Measurements from ENCODE around the gene TNFRSF4. TPM values are rescaled to one million over a fixed set of nuclear protein-coding genes. Genes with fewer than 3 reads are reported as not detected.
A peak's percentile ranks its signal among the peaks of the same experiment; 100 is the strongest.

TNFRSF4 gene
- total and polyA plus RNA-seq, 9 of the 15 experiments (the other 6 are each of a cell fraction or from before 2014, with no cell fraction given) = 0.07 to 0.44 (median 0.19) TPM; not detected in 5

- TF ChIP-seq E2F1 (CRISPR knock-in tag; IDR thresholded peaks at IDR 0.05) = peak; percentile 90
- no peak for TF ChIP-seq CTCF (IDR thresholded peaks at IDR 0.05 in 2 of 3, conservative IDR thresholded peaks at IDR 0.05 in 1 of 3; ENCODE audit: insufficient read depth in 2 of 3, low read depth in 1 of 3, low read length in 3 of 3)
- TF ChIP-seq MIER1 (IDR thresholded peaks at IDR 0.05; ENCODE audit: low read depth) = no peak
- TF ChIP-seq MBD2 (IDR thresholded peaks at IDR 0.05; ENCODE audit: borderline replicate concordance, low read depth) = peak; percentile 82
- TF ChIP-seq, protein P1, sequence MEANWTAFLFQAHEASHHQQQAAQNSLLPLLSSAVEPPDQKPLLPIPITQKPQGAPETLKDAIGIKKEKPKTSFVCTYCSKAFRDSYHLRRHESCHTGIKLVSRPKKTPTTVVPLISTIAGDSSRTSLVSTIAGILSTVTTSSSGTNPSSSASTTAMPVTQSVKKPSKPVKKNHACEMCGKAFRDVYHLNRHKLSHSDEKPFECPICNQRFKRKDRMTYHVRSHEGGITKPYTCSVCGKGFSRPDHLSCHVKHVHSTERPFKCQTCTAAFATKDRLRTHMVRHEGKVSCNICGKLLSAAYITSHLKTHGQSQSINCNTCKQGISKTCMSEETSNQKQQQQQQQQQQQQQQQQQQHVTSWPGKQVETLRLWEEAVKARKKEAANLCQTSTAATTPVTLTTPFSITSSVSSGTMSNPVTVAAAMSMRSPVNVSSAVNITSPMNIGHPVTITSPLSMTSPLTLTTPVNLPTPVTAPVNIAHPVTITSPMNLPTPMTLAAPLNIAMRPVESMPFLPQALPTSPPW (CRISPR knock-in tag; IDR thresholded peaks at IDR 0.05) = peak; percentile 58
- peak; percentile 80 for TF ChIP-seq POLR2B (IDR thresholded peaks at IDR 0.05; ENCODE audit: low read depth, partially characterized antibody)
- TF ChIP-seq, protein P2, sequence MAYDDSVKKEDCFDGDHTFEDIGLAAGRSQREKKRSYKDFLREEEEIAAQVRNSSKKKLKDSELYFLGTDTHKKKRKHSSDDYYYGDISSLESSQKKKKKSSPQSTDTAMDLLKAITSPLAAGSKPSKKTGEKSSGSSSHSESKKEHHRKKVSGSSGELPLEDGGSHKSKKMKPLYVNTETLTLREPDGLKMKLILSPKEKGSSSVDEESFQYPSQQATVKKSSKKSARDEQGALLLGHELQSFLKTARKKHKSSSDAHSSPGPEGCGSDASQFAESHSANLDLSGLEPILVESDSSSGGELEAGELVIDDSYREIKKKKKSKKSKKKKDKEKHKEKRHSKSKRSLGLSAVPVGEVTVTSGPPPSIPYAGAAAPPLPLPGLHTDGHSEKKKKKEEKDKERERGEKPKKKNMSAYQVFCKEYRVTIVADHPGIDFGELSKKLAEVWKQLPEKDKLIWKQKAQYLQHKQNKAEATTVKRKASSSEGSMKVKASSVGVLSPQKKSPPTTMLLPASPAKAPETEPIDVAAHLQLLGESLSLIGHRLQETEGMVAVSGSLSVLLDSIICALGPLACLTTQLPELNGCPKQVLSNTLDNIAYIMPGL (CRISPR knock-in tag; IDR thresholded peaks at IDR 0.05) = peak; percentile 85; the same call in 1 of the 2 replicates
- TF ChIP-seq, protein P3, sequence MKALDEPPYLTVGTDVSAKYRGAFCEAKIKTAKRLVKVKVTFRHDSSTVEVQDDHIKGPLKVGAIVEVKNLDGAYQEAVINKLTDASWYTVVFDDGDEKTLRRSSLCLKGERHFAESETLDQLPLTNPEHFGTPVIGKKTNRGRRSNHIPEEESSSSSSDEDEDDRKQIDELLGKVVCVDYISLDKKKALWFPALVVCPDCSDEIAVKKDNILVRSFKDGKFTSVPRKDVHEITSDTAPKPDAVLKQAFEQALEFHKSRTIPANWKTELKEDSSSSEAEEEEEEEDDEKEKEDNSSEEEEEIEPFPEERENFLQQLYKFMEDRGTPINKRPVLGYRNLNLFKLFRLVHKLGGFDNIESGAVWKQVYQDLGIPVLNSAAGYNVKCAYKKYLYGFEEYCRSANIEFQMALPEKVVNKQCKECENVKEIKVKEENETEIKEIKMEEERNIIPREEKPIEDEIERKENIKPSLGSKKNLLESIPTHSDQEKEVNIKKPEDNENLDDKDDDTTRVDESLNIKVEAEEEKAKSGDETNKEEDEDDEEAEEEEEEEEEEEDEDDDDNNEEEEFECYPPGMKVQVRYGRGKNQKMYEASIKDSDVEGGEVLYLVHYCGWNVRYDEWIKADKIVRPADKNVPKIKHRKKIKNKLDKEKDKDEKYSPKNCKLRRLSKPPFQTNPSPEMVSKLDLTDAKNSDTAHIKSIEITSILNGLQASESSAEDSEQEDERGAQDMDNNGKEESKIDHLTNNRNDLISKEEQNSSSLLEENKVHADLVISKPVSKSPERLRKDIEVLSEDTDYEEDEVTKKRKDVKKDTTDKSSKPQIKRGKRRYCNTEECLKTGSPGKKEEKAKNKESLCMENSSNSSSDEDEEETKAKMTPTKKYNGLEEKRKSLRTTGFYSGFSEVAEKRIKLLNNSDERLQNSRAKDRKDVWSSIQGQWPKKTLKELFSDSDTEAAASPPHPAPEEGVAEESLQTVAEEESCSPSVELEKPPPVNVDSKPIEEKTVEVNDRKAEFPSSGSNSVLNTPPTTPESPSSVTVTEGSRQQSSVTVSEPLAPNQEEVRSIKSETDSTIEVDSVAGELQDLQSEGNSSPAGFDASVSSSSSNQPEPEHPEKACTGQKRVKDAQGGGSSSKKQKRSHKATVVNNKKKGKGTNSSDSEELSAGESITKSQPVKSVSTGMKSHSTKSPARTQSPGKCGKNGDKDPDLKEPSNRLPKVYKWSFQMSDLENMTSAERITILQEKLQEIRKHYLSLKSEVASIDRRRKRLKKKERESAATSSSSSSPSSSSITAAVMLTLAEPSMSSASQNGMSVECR (CRISPR knock-in tag; IDR thresholded peaks at IDR 0.05) = peak; percentile 87; the same call in 1 of the 2 replicates
- no peak for TF ChIP-seq FOXK2 (conservative IDR thresholded peaks at IDR 0.05 in 1 of 2, IDR thresholded peaks at IDR 0.05 in 1 of 2; ENCODE audit: low read depth in 2 of 2)
- TF ChIP-seq ETV6 (IDR thresholded peaks at IDR 0.05; ENCODE audit: borderline replicate concordance in 1 of 2, low read depth in 2 of 2, low read length in 1 of 2) = no peak
- no peak; the same call in 1 of the 2 replicates for TF ChIP-seq ETV6 (CRISPR knock-in tag; IDR thresholded peaks at IDR 0.05; ENCODE audit: borderline replicate concordance)
- no peak; the same call in 1 of the 2 replicates for TF ChIP-seq GTF2A2 (tag; IDR thresholded peaks at IDR 0.05)
- TF ChIP-seq ZNF586 (CRISPR knock-in tag; conservative IDR thresholded peaks at IDR 0.05) = no peak
- TF ChIP-seq ZC3H11A (IDR thresholded peaks at IDR 0.05; ENCODE audit: low read depth, low read length) = no peak
- TF ChIP-seq ZNF668 (CRISPR knock-in tag; IDR thresholded peaks at IDR 0.05) = no peak
Observed at GRCh38 chr1:1231400-1232207, 17.7 kb upstream of the TNFRSF4 start, which contains the start of gene SDF4 (continued).

Data from K562 (cell line).